Glomerular endothelial cell (primary cell): Measurements from ENCODE around the gene ZNF41. TPM values are rescaled to one million over a fixed set of nuclear protein-coding genes. Genes with fewer than 3 reads are reported as not detected.

Source experiments
- DNase-seq: peaks from one replicate; pipeline ENCODE4 v3.0.0-alpha.2; 2011; ENCODE audit warnings: low read depth, low spot score; ENCODE audit errors: extremely low read depth
- total RNA-seq: library from RNA; depleted of rRNA; stranded (reverse); fragments of >200 nt; gene quantifications from 2 replicates; pipeline ENCODE4 v1.2.3, GENCODE V29; 2015

ZNF41 gene
- total RNA-seq, 1 donor from 2014 or later: 7.7 TPM

DNA sequence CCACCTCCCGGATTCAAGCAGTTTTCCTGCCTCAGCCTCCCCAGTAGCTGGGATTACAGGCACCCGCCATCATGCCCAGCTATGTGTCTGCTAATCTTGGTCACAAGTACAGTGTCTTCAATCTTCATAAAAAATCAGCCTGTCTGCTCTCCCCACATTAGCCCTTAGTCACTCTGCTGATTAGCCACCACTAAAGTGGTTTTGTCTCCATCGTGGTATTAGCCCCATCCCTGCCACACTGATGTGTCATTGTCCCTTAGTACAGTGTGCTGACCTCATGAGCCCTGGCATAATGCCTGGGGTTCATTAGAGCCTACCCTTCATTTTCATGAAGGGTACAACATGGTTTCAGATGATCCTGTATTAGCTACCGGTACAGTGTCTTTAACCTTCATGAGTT is 62.8 kb downstream of the ZNF41 start:
- DNase-seq: no peak

DNA sequence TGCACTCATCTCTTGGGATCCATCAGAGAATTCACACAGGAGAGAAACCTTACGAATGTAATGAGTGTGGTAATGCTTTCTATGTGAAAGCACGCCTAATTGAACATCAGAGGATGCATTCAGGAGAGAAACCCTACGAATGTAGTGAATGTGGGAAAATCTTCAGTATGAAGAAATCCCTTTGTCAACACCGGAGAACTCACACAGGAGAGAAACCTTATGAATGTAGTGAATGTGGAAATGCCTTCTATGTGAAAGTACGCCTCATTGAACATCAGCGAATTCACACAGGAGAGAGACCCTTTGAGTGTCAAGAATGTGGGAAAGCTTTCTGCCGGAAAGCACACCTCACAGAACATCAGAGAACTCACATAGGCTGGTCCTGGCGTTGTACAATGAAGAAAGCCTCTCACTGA is 69.8 kb downstream of the ZNF41 start:
- DNase-seq: no peak

Other genes starting within 250 kb of the ZNF41 start
- gene ZNF157, start 112.6 kb downstream of the ZNF41 start, total RNA-seq: not detected in 2 replicates
- 30.1 and 41.3 TPM in 2 replicates for gene ARAF, start 78.0 kb upstream of the ZNF41 start, total RNA-seq
- 126 and 179 TPM in 2 replicates for gene TIMP1, start 99.2 kb upstream of the ZNF41 start, total RNA-seq
- 0.15 and 0.88 TPM in 2 replicates for gene SYN1, start 136.6 kb upstream of the ZNF41 start, total RNA-seq
- gene CFP, start 146.7 kb upstream of the ZNF41 start, total RNA-seq: 1.9 TPM in 1 of 2 replicates, not detected in the other
- gene ELK1, start 167.3 kb upstream of the ZNF41 start, total RNA-seq: 20.0 and 26.1 TPM in 2 replicates
- gene UXT, start 176.0 kb upstream of the ZNF41 start, total RNA-seq: 61.9 and 131 TPM in 2 replicates